ENCODE data around the gene GTF3C5. TPM values are rescaled to one million over a fixed set of nuclear protein-coding genes. Genes with fewer than 3 reads are reported as not detected.

GTF3C5 gene
- total and polyA plus RNA-seq, 9 of the 15 experiments (the other 6 are each of a cell fraction or from before 2014, with no cell fraction given) = 3.8 to 118 (median 83.7) TPM

DNA sequence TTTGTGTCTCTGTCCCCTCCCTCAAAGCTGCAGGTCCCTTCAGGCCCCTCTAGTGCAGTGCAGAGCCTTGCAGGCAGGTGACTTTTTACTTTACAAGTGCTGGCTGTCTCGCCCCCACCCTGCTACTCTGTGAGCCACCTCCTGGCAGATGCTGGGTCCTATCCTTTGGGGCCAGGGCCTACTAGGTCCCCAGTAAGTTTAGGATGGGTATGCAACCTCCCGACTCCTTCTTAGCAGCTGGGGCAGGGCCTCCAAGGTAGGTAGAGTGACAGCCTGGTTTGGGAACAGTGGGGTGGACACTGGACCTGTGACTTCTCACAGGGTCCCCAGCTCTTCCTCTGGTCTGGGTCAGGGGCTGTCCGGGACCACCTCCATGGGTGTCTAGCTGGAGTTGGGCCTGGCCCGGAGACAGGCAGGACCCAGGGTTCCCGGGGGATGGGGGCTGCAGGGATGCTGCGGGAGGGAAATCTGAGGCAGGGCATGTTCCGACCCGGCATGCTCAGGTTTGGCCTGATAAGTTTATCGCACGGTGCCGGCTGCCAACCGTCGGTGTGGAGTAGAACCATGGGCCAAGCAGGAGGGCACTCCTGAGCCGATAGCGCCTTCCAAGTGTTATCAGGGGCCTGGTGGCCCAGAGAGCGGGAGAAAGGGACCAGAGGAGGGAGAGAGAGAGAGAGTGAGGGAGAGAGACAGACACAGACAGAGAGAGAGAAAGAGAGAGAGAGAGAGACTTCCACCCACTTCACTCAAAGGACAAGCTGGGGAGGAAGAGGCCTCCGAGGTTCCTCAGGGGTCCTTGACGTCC, 31.8 kb upstream of the GTF3C5 start (continued):
- TF ChIP-seq, protein P1, sequence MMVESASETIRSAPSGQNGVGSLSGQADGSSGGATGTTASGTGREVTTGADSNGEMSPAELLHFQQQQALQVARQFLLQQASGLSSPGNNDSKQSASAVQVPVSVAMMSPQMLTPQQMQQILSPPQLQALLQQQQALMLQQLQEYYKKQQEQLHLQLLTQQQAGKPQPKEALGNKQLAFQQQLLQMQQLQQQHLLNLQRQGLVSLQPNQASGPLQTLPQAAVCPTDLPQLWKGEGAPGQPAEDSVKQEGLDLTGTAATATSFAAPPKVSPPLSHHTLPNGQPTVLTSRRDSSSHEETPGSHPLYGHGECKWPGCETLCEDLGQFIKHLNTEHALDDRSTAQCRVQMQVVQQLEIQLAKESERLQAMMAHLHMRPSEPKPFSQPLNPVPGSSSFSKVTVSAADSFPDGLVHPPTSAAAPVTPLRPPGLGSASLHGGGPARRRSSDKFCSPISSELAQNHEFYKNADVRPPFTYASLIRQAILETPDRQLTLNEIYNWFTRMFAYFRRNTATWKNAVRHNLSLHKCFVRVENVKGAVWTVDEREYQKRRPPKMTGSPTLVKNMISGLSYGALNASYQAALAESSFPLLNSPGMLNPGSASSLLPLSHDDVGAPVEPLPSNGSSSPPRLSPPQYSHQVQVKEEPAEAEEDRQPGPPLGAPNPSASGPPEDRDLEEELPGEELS (CRISPR knock-in tag; IDR thresholded peaks at IDR 0.05; ENCODE audit: borderline replicate concordance) = peak; percentile 23; the same call in 1 of the 2 replicates
- no peak for TF ChIP-seq ZBED1 (IDR thresholded peaks at IDR 0.05)
- no peak for TF ChIP-seq ZNF232 (CRISPR knock-in tag; IDR thresholded peaks at IDR 0.05)
- TF ChIP-seq ESRRB (CRISPR knock-in tag; IDR thresholded peaks at IDR 0.05; ENCODE audit: borderline replicate concordance) = no peak
- TF ChIP-seq, protein P2, sequence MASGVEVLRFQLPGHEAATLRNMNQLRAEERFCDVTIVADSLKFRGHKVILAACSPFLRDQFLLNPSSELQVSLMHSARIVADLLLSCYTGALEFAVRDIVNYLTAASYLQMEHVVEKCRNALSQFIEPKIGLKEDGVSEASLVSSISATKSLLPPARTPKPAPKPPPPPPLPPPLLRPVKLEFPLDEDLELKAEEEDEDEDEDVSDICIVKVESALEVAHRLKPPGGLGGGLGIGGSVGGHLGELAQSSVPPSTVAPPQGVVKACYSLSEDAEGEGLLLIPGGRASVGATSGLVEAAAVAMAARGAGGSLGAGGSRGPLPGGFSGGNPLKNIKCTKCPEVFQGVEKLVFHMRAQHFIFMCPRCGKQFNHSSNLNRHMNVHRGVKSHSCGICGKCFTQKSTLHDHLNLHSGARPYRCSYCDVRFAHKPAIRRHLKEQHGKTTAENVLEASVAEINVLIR (CRISPR knock-in tag; IDR thresholded peaks at IDR 0.05) = no peak
- TF ChIP-seq, protein P3, sequence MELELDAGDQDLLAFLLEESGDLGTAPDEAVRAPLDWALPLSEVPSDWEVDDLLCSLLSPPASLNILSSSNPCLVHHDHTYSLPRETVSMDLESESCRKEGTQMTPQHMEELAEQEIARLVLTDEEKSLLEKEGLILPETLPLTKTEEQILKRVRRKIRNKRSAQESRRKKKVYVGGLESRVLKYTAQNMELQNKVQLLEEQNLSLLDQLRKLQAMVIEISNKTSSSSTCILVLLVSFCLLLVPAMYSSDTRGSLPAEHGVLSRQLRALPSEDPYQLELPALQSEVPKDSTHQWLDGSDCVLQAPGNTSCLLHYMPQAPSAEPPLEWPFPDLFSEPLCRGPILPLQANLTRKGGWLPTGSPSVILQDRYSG (tag; conservative IDR thresholded peaks at IDR 0.05; ENCODE audit: low read depth) = peak; percentile 60; the same call in 1 of the 2 replicates
- no peak for TF ChIP-seq TCFL5 (CRISPR knock-in tag; conservative IDR thresholded peaks at IDR 0.05)
- TF ChIP-seq, protein P4, sequence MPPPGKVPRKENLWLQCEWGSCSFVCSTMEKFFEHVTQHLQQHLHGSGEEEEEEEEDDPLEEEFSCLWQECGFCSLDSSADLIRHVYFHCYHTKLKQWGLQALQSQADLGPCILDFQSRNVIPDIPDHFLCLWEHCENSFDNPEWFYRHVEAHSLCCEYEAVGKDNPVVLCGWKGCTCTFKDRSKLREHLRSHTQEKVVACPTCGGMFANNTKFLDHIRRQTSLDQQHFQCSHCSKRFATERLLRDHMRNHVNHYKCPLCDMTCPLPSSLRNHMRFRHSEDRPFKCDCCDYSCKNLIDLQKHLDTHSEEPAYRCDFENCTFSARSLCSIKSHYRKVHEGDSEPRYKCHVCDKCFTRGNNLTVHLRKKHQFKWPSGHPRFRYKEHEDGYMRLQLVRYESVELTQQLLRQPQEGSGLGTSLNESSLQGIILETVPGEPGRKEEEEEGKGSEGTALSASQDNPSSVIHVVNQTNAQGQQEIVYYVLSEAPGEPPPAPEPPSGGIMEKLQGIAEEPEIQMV (tag; conservative IDR thresholded peaks at IDR 0.05; ENCODE audit: low read depth) = no peak
- TF ChIP-seq ZFP36 (IDR thresholded peaks at IDR 0.05; ENCODE audit: low read depth, low read length, partially characterized antibody) = no peak
- peak; percentile 86 for TF ChIP-seq HDAC2 (IDR thresholded peaks at IDR 0.05)
- TF ChIP-seq MAFK (IDR thresholded peaks at IDR 0.05; ENCODE audit: low read length) = no peak
- TF ChIP-seq FOXM1 (IDR thresholded peaks at IDR 0.05; ENCODE audit: low read depth) = peak; percentile 77; the same call in 1 of the 2 replicates
- no peak for TF ChIP-seq FOXM1 (CRISPR knock-in tag; IDR thresholded peaks at IDR 0.05; ENCODE audit: low read depth)
- no peak for TF ChIP-seq SMAD2 (IDR thresholded peaks at IDR 0.05; ENCODE audit: low read depth, low read length)
- TF ChIP-seq ZNF23 (CRISPR knock-in tag; IDR thresholded peaks at IDR 0.05) = no peak
- TF ChIP-seq, protein P5, sequence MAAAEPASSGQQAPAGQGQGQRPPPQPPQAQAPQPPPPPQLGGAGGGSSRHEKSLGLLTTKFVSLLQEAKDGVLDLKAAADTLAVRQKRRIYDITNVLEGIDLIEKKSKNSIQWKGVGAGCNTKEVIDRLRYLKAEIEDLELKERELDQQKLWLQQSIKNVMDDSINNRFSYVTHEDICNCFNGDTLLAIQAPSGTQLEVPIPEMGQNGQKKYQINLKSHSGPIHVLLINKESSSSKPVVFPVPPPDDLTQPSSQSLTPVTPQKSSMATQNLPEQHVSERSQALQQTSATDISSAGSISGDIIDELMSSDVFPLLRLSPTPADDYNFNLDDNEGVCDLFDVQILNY (CRISPR knock-in tag; IDR thresholded peaks at IDR 0.05) = no peak
- TF ChIP-seq, protein P6, sequence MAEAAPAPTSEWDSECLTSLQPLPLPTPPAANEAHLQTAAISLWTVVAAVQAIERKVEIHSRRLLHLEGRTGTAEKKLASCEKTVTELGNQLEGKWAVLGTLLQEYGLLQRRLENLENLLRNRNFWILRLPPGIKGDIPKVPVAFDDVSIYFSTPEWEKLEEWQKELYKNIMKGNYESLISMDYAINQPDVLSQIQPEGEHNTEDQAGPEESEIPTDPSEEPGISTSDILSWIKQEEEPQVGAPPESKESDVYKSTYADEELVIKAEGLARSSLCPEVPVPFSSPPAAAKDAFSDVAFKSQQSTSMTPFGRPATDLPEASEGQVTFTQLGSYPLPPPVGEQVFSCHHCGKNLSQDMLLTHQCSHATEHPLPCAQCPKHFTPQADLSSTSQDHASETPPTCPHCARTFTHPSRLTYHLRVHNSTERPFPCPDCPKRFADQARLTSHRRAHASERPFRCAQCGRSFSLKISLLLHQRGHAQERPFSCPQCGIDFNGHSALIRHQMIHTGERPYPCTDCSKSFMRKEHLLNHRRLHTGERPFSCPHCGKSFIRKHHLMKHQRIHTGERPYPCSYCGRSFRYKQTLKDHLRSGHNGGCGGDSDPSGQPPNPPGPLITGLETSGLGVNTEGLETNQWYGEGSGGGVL (CRISPR knock-in tag; IDR thresholded peaks at IDR 0.05) = no peak
- no peak for TF ChIP-seq ZNF77 (CRISPR knock-in tag; IDR thresholded peaks at IDR 0.05)
